G401 (cell line): ENCODE data around the gene LSP1. TPM values are rescaled to one million over a fixed set of nuclear protein-coding genes. Genes with fewer than 3 reads are reported as not detected.

Experiments
- DNase-seq: peaks from one replicate; pipeline ENCODE4 v3.0.0-alpha.2; 2015; ENCODE audit warnings: low spot score
- in situ Hi-C: cut with HindIII; loops from 2 replicates; pipeline ENCODE4 v1.10.0; 2016; ENCODE audit warnings: low sequenced_read_pairs, mixed read lengths
- total RNA-seq: library from RNA; depleted of rRNA; stranded (reverse); fragments of >200 nt; shearing (Covaris generic); gene quantifications from 2 replicates; pipeline ENCODE4 v1.2.3, GENCODE V29; 2014

Gene LSP1
- total RNA-seq, 1 experiment from 2014 or later = 0.20 TPM

GRCh38 chr11:1823376-1824220 lies 29.3 kb upstream of the LSP1 start:
- in situ Hi-C loops = no loop called here
- DNase-seq = no peak

DNA sequence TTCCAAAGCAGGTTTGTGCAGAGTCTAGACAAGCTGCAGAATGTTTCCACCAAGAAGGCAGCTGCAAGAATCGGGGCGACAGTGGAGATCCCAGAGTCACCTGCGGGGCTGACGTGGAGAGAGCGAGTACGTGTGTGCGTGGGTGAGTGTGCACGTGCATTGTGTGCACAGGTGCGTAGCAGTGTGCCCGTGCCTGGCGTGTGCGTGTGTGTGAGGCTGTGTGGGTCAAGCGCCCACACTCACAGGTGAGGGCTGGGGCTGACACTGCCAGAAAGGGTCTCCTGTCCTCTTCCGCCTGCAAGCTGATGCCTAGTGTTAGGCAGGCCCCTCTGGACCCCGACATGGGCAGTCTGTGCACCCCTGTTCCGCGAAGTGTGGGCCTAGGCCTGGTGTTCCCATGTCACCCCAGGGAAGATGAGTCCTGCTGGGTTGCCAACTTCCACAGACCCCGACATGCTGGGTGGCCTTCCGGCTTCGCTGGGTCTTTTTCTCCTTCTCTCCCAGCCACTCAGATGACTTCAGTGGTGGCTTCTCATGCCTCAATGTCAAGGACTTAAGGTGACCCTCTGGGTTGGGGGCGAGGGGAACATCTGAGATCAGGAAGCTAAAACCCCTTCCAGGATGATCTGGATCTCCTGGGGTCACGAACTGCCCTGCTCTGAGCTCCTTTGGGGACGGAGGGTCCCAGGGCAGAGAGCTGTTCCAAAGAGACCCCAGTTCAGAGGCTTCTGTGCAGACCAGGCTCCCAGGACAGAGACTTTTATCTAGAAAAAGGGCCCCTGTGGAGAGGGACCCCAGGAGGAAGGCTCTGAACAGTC lies 28.5 kb upstream of the LSP1 start:
- in situ Hi-C loops = no loop called here
- no peak for DNase-seq

GRCh38 chr11:1825039-1825740 lies 27.7 kb upstream of the LSP1 start:
- in situ Hi-C loops = no loop called here
- DNase-seq = peak; percentile 1

DNA sequence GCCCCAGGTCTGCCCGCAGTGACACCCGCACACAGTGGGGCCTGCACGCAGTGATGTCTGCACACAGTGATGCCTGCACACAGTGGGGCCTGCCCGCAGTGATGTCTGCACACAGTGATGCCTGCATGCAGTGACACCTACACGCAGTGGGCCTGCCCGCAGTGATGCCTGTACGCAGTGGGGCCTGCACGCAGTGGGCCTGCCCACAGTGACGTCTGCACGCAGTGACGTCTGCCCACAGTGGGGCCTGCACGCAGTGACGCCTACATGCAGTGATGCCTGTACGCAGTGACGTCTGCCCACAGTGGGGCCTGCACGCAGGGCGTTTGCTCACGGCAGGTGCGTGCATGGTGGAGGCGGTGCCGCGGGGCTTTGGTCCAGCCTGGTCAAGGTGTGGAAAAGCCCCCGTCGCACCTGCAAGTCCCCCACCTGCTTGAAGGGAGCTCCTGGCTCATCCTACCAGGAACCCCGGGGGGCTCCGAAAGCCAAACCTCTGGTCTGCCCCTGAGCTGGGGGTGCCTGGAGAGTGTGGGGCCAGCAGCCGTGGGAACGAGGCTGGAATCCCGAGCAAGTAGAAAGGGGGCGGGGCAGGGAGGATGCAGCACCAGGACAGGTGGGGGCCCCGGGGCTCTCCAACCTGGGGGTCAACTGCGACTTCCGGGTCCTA lies 27.0 kb upstream of the LSP1 start:
- no peak for DNase-seq
- in situ Hi-C loops = no loop called here

GRCh38 chr11:1826552-1827094 lies 26.3 kb upstream of the LSP1 start:
- in situ Hi-C loops = no loop called here
- no peak for DNase-seq

- in situ Hi-C loops = no loop called here
- no peak for DNase-seq
These were observed 25.6 kb upstream of the LSP1 start for GRCh38 chr11:1827095-1827813.

- DNase-seq = no peak
- in situ Hi-C loops = no loop called here
These were observed 25.0 kb upstream of the LSP1 start for GRCh38 chr11:1827931-1828330.

DNA sequence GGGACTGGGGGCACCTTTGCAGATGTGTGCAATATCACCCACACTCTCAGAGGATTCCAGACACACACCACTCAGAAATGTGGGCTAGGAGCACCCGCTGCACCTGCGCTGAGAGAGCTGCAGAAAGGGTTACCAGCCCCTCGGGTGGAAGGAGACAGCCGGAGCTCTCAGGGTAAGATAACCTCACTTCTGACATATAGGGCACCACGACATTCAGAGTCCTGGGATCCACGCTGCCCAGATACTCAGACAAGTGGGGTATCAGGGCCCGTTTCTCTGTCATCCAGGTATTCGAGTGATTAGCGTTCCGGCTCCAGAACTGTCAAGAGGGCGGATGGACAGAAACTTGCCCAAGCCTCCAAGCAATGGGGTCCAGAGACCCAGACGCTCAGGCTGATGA lies 24.3 kb upstream of the LSP1 start:
- in situ Hi-C loops = no loop called here
- DNase-seq = no peak

GRCh38 chr11:1829039-1829820 lies 23.7 kb upstream of the LSP1 start:
- no peak for DNase-seq
- in situ Hi-C loops = no loop called here

- in situ Hi-C loops = no loop called here
- no peak for DNase-seq
These were observed 22.9 kb upstream of the LSP1 start for GRCh38 chr11:1830004-1830321.

DNA sequence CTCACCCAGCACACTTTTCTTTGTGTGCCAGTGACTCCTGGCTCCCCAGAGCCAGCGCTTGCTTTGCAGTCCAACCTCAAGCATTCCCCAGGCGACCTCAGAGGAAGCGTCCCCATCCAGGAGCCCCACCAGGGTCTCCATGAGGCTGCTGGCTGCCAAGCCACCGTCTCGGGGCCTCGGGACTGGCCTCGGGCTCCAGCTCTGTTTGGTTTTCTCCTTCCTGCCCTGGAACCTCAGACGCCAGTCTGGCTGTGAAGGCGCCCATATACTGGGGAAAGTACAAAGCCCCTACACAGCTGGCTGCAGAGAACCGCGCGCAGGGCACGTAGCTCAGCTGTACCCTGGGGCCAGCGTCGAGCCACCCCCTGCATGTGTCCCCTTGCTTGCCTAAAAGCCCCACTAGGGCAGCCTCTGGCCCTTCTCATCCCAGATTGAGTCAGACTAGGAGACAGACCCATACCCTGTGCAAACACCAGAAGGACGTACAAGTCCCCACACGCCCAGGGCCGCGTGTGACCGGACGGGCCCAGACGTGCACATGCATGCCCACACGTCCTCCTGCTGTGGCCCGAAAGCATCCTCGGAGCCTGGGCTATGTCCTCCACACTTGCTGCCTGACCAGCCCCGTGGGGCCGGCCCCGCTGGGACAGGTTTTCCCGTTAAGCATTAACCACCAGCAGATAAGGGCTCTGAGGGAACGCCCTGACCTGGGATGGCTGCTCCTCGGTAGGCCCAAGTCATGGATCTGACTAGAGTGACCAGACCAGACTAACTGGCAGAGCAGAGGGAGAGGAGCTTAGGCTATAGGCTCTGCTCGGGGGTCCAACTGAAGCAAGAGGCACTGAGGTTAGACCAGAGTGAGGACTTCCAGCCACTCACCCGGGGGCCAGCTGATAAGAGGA lies 22.3 kb upstream of the LSP1 start:
- no peak for DNase-seq
- in situ Hi-C loops = no loop called here

- in situ Hi-C loops = no loop called here
- no peak for DNase-seq
These were observed 21.3 kb upstream of the LSP1 start for GRCh38 chr11:1831338-1832210.

DNA sequence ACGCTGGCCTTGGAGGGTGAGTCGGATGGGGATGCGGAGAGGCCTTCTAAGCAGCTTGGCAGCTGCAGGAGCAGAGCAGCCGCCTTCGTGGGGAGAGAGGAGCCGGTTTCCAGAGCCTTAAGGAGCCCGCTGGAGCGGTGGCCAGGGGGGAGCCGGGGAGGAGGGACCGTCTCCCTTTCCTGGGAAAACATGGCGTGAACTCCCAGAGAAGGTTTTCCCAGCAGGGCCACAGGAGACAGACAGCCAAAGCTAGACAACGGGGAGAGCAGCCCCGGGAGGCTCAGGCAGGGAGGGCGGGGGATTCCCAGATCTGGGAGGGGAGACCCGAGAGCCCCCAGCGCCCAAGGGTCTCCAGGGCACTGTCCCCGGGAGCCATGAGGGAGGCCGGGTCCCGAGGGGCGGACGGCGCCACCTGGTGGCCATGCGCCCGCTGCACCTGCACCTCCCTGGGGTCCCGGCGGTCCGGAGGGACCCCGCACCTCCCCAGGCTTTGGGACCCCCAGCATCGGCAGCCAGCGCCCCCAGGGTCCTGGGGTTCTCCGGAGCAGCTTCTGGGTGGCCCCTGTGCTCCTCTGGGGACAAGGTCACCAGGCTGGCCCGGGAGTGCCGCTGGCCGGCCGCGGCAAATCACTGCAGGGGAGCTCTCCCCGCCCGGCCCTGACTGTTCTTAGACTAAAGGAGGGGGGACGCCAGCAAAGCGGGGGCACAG lies 20.5 kb upstream of the LSP1 start:
- in situ Hi-C loops = no loop called here
- DNase-seq = peak; percentile 31

- in situ Hi-C loops = no loop called here
- DNase-seq = peak; percentile 2
These were observed 20.0 kb upstream of the LSP1 start for GRCh38 chr11:1832920-1833295.

DNA sequence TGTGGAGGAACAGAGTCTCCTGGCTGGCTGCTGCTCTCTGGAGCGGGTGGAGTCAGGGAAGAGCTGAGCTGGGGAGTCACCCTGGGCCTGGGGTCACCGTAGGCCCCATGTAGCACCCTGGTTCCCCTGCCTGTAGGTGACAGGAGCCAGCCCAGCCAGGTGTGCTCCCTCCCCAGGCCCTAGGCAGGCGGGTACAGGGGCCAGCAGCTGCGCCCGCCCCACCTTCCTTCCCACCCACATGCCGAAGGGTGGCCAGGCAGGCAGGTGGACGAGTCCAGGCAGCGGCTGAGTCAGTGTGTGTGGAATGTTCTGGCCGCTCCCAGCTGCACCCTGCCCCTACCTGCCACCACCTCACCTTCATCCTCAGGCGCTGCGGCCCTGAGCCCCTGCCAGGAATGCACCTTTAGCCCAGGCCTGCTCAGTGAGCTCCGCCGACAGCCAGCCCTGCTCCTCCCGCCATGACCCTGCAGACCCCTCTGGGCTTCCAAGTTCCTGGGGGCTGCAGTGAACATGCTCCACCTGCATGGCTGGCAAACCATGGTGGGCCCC lies 18.7 kb upstream of the LSP1 start:
- no peak for DNase-seq
- in situ Hi-C loops = no loop called here
